HG03439 (cell line): ENCODE measurements around the gene LILRB3.
"Not testable (repeated sequence)": the region's sequence is repeated elsewhere in the genome, so short reads cannot be mapped to it uniquely, and the experiment has no call there.

Experiments
- ATAC-seq: cut with Tn5 transposase; IDR thresholded peaks from one replicate; pipeline ENCODE4 v1.9.1; 2021; ENCODE audit warnings: mild to moderate bottlenecking, moderate library complexity; ENCODE audit not compliant: unreplicated experiment

LILRB3 gene

DNA sequence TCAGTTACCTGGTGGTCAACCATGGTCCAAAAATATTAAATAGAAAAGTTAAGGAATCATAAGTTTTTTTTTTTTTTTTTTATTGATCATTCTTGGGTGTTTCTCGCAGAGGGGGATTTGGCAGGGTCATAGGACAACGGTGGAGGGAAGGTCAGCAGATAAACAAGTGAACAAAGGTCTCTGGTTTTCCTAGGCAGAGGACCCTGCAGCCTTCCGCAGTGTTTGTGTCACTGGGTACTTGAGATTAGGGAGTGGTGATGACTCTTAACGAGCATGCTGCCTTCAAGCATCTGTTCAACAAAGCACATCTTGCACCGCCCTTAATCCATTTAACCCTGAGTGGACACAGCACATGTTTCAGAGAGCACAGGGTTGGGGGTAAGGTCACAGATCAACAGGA, 8.6 kb downstream of the LILRB3 start:
- ATAC-seq: not testable (repeated sequence)

GRCh38 chr19:54211235-54211634, 11.6 kb downstream of the LILRB3 start:
- no peak for ATAC-seq

GRCh38 chr19:54209811-54210494, 12.9 kb downstream of the LILRB3 start:
- ATAC-seq: no peak

DNA sequence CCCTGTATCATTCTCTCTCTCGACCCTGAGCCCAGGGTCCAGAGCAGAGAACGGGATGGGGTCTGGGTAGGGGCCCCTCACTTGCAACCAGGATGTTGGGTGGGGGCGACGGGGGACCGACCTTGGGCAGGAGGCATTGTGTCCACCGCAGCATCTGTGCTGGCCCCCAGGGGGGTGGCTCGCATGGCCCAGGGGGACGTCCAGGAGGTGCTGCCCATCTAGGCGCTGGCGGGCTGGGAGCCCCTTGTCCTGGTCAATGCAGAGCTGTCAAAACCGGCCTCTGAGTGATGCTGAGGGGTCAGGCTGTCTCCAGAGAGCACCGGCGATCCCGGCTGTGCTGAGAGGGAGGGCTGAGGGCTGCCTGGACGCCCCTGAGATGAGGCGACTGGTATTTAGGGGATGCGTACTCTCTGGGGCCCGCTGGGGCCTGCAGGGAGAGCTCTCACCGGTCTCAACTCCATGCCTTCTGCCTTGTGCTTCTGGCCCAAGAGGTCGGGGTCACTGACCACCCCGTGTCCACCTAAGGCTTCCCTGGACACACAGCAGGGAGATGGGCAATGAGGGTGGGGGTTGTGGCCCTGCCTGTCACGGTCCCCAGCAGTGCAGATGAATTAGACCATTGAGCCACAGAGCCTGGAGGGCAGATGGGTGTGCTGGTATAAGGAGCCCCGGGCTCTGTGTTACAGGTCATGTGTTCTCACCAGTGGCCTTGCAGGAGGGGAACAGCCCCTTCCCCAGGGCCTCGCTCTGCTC, 13.6 kb downstream of the LILRB3 start:
- no peak for ATAC-seq

DNA sequence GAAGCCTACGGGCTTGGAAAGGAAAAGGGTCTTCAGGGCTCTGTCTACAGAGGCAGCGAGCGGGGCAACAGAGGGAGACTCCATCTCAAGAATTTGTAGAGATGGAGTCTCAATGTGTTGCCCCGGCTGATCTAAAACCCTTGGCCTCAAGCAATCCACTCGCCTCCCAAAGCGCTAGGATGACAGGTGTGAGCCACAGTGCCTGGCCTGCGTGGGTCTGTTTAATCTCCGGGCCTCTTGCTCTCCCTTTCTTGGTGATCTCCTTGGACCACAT, 14.1 kb downstream of the LILRB3 start:
- ATAC-seq: no peak

- no peak for ATAC-seq
Measured at GRCh38 chr19:54207983-54208783, 14.6 kb downstream of the LILRB3 start.

- no peak for ATAC-seq
Measured at GRCh38 chr19:54207676-54207982, 15.2 kb downstream of the LILRB3 start.

DNA sequence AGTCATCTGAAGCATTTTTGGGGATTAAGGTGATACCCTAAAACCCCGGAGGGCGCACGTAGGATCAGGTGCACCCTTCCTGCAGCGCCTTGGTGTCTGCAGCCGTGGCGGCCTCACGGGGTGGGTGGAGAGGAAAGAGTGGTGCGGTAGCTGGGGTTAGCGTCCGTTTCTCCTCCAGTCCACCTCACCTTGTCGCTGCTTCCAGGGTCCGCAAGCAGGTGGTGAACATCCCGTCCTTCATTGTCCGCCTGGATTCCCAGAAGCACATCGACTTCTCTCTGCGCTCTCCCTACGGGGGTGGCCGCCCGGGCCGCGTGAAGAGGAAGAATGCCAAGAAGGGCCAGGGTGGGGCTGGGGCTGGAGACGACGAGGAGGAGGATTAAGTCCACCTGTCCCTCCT, 15.6 kb downstream of the LILRB3 start:
- not testable (repeated sequence) for ATAC-seq

DNA sequence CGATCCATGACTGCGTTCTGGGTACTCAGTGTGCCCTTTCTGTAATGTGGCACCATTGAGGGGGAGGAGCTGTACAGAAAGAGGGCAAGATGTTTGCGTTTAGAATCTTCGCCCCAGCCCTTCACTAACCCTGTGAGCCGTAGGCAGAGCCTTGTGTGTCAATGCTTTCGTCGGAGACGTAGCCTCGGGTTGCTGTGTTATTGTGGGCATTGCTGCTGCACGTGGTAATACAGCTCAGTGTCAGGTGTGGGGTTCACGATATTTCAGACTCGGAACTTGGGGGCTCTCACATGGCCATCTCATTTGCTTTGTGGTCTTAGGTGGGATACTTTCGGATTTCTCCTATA, 16.0 kb downstream of the LILRB3 start:
- no peak for ATAC-seq

DNA sequence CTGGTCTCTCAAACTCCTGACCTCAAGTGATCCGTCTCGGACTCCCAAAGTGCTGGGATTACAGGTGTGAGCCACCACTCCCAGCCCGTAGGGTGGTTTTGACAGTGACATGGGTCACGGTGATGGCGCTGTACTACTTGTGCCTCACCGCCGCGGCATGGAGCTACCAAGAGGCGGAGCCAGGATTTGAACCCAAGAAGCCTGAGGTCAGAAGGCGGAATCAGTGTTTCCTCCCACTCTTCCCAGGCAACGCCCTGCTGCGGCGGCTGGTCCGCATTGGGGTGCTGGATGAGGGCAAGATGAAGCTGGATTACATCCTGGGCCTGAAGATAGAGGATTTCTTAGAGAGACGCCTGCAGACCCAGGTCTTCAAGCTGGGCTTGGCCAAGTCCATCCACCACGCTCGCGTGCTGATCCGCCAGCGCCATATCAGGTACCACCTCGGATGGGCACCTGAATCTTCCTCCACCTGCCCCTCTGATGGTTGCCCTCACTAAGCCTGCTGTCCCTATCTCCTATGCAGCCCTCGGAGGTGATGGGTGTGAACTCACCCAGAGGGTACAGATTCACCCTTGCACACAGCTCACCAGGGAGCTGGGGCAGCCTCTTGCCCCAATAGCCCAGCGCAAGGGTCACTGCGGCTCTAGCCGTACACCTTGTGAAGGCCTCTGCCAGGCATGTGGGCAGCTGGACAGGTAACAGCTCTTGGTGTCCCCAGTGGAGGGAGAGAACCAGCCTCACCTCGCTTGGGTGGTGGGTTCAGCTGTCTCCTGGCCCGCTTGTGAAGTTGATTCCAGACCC, 16.6 kb downstream of the LILRB3 start:
- no peak for ATAC-seq

GRCh38 chr19:54204767-54205468, 17.9 kb downstream of the LILRB3 start:
- ATAC-seq: no peak

GRCh38 chr19:54203151-54203611, 19.6 kb downstream of the LILRB3 start:
- ATAC-seq: no peak

DNA sequence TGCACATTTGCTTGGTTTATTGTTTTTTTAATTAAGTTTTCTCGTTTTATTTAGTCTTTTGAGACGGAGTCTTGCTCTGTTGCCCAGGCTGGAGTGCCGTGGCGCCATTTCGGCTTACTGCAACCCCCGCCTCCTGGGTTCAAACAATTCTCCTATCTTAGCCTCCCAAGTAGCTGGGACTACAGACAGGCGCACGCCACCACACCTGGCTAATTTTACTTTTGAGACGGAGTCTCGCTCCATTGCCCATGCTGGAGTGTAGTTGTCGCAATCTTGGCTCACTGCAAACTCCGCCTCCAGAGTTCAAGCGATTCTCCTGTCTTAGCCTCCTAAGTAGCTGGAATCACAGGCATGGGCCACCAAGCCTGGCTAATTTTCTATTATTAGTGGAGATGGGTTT, 20.8 kb downstream of the LILRB3 start:
- no peak for ATAC-seq

- ATAC-seq: no peak
Measured at GRCh38 chr19:54201172-54201701, 21.6 kb downstream of the LILRB3 start.

DNA sequence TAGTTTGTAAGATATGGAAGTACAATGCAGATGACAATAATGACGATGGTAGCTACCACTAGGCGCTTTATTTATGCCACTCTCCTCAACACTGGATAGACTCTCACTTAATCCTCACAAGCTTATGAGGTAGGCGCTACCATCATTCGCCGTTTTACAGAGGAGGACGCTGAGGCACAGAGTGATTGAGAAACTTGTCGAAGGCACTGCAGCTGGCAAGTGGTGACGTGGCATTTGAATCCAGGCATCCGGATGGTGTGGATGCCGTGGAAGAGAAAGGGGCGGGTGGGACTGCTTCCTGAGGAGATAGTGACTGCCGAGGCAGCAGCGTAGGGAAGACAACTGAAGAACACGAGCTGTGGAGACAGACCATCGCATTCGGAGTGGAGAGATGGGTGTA, 23.4 kb downstream of the LILRB3 start:
- no peak for ATAC-seq

GRCh38 chr19:54197121-54197520, 25.7 kb downstream of the LILRB3 start:
- no peak for ATAC-seq

GRCh38 chr19:54196536-54196935, 26.3 kb downstream of the LILRB3 start:
- no peak for ATAC-seq

DNA sequence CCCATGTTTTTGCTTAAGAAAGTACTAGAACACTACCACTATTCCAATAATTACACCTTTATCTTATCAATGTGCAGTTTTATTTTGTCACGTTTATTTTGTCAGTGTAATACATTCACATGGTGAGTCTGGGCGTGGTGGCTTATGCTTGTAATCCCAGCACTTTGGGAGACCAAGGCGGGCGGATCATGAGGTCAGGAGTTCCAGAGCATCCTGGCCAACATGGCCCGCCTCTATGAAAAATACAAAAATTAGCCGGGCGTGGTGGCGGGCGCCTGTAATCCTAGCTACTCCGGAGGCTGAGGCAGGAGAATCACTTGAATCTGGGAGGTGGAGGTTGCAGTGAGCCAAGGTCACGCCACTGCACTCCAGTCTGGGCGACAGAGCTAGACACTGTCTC, 28.3 kb downstream of the LILRB3 start:
- ATAC-seq: not testable (repeated sequence)

- ATAC-seq: no peak
Measured at GRCh38 chr19:54193011-54193410, 29.8 kb downstream of the LILRB3 start.

- ATAC-seq: no peak
Measured at GRCh38 chr19:54191811-54192453, 30.9 kb downstream of the LILRB3 start.
